GM19035 (cell line): ENCODE data around the gene PPP4R4.
"Not testable (repeated sequence)": the region's sequence is repeated elsewhere in the genome, so short reads cannot be mapped to it uniquely, and the experiment has no call there.

Experiments used
- ATAC-seq: cut with Tn5 transposase; IDR thresholded peaks from one replicate; pipeline ENCODE4 v1.9.1; 2021; ENCODE audit not compliant: unreplicated experiment

PPP4R4 gene

GRCh38 chr14:94143711-94144110, 30.4 kb upstream of the PPP4R4 start:
- no peak for ATAC-seq

GRCh38 chr14:94144765-94145164, 29.4 kb upstream of the PPP4R4 start:
- no peak for ATAC-seq

DNA sequence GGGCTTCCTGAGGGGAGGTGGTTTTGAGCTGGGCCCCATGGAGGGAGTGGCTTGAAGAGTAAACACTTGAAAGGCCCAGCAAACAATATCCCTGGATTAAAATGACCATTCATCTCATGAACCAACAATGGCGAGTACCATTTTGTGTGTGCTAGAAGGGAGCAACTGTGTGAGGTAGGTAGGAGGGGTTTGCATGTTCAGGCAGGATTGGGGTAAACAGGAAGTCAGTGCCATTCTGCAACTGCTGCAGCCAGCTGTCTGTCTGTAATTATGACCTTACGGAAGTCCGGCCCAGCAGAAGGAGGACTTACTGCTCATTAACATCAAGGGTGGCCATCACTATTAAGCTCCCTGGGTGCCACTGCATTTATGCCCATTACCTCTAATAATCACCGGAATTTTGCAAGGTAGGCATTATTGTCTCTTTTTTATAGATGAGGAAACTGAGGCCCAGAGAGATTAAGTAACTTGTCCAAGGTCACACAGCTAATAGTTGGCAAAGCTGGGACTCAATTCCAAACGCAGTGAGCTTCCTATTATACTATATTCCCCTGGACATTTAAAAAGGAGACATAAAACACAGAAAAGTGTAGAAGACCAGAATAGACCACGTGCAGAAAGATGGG, 28.1 kb upstream of the PPP4R4 start:
- ATAC-seq: no peak

DNA sequence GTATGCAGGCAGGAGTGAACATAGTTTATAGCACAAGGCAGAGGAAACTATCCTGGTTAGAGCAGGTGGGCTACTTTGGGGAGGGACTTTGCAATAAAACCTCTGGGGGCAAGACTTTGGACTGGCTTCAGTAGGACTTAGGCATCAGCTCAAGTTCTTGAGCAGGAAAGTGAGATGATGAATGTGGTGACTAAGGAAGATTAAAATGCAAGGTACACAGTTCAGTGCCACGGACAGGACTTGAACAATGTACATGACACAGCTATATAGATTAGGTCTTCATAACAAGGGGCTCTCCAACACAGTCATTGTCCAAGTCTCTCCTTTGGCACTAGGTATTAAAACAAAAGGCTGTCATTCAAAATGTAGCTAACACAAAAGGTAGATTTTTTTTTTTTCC, 21.4 kb upstream of the PPP4R4 start:
- no peak for ATAC-seq

GRCh38 chr14:94153750-94154342, 20.3 kb upstream of the PPP4R4 start:
- ATAC-seq: no peak

- not testable (repeated sequence) for ATAC-seq
Observed at GRCh38 chr14:94156143-94156542, 18.0 kb upstream of the PPP4R4 start.

- no peak for ATAC-seq
Observed at GRCh38 chr14:94157197-94157596, 16.9 kb upstream of the PPP4R4 start.

- no peak for ATAC-seq
Observed at GRCh38 chr14:94158239-94158883, 15.8 kb upstream of the PPP4R4 start.

GRCh38 chr14:94161058-94161457, 13.1 kb upstream of the PPP4R4 start:
- no peak for ATAC-seq

GRCh38 chr14:94161981-94162380, 12.1 kb upstream of the PPP4R4 start:
- no peak for ATAC-seq

DNA sequence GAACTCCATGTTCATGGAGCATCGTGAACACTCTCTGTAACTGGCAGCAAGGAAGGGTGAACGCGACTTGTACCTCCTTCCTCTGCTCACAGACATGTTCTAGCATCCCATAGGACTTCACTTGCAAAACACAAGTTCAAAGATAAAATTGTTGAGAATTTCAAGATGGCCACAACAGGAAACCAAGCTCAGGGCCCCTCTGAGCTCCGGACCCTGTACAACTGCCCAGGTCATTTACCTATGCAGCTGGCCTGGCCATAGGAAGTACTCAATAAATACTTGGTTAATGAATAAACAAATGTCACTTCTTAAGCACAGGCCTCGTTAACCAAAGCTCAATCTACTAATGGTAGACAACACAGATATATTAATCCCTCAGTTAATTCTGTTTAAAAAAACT, 11.7 kb upstream of the PPP4R4 start:
- no peak for ATAC-seq

- no peak for ATAC-seq
Observed at GRCh38 chr14:94163796-94164195, 10.3 kb upstream of the PPP4R4 start.

GRCh38 chr14:94164685-94165431, 9.3 kb upstream of the PPP4R4 start:
- ATAC-seq: no peak

- no peak for ATAC-seq
Observed at GRCh38 chr14:94165744-94166143, 8.4 kb upstream of the PPP4R4 start.

DNA sequence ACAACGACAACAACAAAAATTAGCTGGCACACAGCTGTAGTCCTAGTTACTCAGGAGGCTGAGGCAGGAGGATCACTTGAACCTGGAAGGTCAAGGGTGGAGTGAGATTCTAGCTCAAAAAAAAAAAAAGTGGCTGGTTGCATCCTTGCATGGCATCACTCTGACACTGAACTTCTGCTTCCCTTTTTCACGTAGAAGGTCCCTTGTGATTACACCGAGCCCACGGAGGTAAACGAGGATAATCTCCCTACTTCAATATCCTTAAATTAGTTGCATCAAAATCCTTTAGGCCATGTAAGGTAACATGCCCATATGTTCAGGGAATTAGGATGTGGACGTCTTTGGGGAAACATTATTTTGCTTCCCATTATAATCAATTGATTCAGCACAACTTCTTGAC, 4.0 kb upstream of the PPP4R4 start:
- ATAC-seq: no peak

GRCh38 chr14:94171208-94171607, 2.9 kb upstream of the PPP4R4 start:
- ATAC-seq: no peak

DNA sequence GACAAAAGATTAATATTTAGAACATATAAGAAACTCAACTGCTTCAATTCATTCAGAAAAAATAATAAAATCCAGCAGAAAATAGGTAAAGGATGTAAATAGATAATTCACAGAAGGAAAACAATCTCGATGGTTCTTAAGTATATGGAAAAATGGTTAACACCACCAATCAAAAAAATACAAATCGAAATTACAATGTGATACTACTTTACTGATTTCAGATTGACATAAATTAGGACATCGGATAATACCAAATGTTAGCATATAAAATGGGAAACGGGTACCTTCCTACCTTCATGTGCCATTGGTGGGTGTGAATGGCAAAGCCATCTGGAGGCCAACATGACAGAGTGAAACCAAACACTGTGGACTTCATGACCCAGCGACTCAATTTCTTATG, 1.6 kb upstream of the PPP4R4 start:
- no peak for ATAC-seq

DNA sequence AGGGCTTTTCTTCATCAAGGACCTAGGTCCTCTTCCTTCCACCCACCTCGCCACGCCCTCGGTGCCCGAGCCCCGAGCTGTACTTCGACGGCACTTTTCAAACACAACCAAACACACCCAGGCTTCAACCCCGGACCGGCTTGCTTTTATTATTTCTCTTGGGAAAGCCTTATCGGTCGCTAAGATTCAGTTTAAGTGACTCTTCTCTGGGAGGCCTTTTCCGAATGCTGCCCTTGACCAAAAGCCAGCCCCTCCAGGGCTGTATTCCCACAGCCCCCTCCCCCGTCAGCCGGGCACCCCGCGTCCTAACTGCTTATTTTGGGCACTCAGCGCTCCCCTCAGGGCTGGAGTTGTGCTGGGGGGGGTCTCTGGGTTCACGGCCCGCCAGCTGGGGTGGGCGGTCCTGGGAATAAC, 644 bp upstream of the PPP4R4 start:
- ATAC-seq: no peak

GRCh38 chr14:94174604-94175010, 485 bp downstream of the PPP4R4 start:
- peak; percentile 21 for ATAC-seq

DNA sequence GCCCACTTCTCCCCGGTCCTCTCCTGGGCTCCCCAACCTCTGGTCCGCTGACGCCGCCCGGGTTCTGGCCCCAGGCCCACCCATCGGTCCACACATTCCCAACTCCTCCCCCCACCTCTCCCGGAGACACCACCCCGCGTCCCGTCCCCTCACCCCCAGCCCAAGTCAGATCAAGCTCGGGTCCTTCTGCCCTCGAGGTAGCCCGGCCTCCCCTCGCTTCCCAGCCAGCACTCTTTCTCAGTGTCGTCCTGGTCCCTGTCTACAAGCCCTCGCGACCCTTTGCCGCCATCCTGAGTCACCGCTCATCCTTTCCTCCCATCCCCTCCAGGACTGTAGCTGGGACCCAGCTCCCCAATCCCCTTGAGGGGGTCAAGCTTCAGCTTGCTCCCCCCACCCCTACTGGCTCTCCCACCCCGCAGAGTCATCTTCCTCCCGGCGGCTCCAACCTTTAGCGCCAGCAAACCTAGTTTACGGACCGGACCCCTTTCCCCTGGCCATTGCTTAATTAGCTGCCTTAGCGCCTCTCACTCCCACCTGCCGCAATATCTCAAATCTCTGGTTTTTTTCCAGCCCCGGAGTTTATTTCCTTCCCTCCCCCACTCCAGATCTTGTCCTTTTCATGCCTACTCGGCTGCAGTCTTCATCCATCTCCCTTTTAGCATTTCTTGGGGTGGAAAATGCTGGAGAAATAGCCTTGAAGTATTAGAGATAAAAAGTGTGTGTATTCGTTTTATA, 1.1 kb downstream of the PPP4R4 start:
- ATAC-seq: no peak

DNA sequence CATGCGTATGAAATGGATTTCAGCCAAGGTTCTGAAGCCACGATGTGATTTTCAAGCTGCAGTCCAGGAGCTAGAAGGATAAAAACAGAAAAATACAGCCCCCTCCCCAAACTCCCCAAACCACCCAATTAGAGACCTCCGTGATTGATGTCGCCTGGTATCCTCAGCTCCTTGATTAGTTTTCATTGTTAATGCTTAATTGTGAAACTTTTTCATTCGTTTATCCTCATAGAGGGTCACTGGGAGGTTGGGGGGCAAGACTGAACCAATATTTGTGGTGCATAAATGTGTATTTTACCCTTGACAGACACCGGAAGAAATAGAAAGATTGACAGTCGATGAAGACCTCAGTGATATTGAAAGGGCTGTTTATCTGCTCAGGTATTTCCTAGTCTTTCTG, 1.6 kb downstream of the PPP4R4 start:
- ATAC-seq: no peak
